ENCODE results near the gene EMSY.
"Not testable (repeated sequence)": the region's sequence is repeated elsewhere in the genome, so short reads cannot be mapped to it uniquely, and the experiment has no call there.

The EMSY gene

DNA sequence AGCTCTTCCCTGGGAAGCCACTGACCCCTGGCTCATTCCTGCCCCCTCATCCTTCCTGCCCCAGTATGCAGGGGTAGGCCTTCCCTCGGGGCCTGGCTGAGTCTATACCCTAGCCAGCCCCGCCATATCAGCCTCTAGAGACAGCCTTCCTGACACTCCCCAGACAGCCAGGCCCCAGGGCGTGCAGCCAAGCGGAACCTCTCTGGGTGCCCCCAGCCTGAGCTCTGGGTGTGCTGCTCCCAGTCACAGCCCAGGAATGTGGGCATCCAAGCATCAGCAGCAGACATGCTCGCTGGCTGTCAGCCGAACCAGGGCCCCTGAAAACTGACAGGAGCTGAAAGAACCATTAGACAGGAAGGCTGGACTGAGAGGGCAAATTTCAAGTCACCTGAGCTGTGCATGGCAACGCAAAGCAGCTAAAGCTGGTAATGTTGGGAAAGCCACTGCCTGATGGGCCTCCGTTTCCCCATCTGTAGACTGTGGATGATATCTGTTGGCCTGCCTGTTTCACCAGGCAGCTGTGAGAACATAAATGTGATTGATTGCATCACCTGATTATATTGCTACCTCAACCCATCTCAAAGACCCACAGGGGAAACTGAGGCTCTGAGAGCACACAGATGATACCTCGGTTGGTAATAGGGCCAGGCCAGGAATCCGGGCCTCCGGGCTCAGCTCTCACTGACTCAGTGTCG, 132.6 kb downstream of the EMSY start:
- peak; percentile 97 for DNase-seq

DNA sequence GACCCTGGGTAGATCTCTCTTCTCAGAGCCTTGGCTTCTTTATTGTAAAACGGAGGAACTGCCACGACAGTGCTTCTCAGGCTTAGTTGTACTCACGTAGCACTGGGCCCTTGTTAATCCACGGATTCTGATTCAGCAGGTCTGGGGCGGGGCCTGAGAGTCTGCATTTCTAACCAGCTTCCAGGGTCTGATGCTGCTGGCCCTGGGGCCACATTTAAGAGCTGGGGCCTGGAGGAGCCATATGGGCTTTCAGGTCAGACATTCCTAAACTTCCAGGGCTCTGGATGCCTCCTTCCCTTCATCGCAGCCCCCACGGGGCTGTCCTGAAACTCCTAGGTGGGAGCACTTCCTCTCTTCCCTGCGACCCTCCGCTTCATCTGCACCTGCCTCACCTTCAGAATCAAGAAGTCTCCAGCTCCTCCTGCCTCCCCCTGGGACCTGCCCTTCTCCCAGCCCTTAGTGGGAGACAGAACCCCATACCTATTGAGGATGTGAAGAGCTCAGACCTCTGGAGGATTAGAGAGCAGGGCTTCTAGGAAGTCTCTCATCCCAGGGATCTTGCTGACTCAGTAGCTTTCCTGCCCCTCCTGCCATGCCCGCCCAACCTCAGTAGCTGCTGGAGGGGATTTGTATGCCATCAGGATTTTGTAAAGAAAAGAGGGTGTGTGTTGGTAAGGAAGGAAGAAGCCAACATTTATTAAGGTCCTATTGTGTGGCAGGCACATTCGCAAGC, 133.3 kb downstream of the EMSY start:
- no peak for DNase-seq

DNA sequence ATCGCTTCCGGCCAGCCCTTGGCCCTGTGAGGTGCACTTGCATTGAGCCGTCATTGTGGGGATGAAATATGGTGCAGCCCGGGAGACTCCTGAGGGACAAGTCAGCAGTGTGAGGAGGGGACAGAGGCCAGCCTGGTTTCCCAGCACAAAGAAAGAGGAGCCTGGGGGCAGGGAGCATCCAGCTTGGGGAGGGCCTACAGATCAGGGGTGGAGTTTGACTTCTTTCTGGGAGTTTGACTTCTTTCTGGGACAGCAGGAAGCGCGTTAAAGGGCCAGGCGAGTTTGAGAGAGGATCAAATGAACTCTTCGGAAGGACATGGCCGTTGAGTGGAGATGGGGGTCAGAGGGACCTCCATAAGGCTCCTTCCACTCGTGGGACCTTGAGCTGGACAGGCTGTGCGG, 133.8 kb downstream of the EMSY start:
- peak; percentile 17 for DNase-seq

DNA sequence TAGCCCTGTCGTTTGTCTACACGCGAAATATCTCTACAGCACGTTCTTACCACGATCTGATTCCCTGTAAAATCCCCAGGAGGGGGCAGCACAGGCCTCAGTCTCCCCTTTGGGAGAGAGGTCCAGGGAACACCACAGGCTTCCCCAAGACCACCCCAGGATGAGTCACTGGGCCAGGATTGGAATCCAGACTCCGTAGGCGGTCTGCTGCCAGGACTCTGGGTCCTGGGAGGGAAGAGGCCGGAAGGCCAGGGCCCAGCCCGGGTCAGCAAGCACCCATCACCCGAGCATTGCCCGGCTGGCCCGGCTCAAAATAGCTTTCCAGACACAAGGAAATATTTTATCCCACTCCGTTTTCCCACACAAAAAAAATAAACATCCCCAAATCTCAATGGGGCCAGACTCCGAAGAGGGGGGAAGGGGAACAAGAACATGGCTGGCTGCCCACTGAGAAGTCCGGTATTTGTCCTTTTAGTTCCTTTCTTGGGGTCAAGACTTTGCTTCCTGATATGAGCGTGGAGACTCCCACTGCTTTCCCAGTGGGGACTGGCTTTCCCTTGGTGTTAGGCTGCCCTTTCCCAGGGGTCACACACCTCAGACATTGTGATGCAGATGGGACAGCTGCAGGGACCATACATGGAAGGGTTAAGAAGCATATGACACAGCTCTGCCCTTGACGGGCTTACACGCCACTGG, 134.4 kb downstream of the EMSY start:
- peak; percentile 18 for DNase-seq

DNA sequence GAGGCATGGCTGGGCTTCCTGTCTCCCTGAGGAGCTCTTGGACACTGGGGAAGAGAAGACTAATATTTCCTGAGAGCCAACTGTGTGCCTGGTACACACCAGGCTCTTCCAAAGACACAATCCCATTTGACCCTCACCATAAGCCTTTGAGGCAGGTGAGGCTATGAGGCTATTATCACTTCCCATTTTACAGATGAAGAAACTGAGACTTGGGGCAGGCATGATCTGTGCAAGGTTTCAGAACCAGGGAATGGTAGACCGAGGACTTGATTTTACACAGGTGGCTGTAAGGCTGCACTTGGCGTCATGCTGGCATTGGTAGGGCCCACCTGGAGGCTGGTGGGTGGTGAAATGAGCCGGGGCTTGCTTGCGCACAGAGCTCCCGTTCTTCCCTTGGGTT, 134.9 kb downstream of the EMSY start:
- no peak for DNase-seq

DNA sequence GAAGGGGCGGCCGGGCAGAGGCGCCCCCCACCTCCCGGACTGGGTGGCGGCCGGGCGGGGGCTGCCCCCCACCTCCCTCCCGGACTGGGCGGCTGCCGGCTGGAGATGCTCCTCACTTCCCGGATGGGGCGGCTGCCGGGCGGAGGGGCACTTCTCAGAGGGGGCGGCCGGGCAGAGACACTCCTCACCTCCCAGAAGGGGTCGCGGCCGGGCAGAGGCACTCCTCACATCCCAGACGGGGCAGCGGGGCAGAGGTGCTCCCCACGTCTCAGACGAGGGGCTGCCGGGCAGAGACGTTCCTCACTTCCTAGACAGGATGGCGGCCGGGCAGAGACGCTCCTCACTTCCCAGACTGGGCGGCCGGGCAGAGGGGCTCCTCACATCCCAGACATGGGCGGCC, 137.7 kb downstream of the EMSY start:
- not testable (repeated sequence) for DNase-seq

DNA sequence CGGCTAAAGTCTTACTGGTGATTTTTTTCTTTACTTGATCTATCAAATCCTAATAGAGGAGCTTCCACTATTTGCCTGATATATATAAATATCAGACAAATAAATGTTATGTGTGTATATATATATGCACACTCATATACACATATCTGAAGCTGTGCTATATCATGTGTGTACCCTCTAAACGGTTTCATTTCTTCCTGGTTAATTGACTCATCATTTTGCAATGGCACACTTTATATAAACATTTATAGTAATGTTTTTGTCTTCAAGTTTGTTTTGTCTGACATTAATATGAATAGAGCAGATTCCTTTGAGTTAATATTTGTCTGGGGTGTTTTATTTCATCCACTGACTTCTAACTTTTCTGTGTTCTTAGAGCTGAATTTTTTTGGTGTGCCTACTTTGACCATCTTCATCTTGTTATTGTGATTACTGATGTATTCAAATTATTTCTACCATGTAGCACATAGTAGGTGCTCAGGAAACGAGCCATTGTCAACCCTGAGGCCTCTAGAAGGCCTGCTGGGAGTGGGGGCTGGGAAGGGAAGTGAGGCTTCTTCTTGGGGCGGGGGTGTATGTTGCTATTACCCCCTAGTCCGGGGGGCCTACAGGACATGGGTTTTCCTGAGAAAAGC, 143.1 kb downstream of the EMSY start:
- DNase-seq = no peak

DNA sequence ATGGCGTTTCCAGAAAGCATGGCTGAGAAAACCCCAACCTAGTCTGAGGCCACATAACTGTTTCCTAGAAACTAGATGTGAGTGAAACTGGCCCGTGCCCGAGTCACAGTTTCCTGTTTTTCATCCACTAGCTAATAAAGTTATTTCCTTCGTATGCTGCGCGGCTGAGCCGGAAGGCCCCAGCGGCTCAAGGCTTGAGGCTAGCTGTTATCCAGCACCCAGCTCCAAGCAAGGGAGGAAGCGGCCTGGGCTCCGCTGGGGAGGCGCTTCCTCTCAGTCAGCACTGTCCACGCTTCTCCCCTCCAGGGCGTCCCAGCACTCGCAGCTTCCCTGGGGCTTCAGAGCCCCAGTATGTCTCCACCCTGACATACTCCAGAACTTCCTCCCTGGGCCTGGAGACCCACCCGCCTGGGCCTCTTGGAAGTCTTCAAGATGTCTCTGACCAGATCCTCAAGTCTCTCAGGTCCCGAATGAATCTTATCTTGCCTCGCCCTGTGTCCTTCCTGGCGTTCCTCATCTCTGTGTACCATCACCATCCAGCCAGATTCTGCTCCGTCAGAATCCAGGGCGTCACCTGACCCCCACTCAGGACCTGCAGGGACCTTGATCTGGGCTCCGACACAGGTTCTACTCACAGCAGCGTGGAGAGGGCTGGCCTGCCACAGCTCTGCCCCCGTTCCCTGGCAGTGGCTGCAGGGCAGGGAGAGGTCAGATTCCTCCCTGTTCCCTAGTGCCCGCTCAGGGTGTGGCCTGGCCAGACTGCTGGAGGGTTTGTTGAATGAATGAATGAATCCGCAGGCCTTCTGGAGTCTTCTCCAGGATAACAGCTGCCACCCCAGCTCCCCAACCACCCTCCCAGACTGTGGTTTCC, 143.9 kb downstream of the EMSY start:
- no peak for DNase-seq

DNA sequence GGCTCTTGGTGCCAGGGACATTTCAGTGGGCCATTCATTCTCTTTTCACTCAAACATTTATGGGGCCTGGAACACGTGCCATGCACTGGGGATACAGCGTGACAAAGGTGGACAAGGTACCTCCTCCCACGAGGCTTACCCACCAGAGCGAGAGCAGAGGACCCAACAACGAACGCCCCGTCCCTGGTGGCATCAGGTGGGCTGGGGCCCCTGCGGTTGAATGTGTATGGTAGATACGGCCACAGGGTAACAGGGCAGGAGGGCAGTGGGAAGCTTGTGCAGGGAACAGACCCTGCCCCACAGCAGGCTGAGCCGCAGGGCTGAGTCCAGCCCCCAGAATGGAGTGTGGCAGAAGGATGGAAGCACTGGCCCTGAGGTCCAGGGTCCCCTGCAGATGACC, 144.7 kb downstream of the EMSY start:
- DNase-seq = no peak

DNA sequence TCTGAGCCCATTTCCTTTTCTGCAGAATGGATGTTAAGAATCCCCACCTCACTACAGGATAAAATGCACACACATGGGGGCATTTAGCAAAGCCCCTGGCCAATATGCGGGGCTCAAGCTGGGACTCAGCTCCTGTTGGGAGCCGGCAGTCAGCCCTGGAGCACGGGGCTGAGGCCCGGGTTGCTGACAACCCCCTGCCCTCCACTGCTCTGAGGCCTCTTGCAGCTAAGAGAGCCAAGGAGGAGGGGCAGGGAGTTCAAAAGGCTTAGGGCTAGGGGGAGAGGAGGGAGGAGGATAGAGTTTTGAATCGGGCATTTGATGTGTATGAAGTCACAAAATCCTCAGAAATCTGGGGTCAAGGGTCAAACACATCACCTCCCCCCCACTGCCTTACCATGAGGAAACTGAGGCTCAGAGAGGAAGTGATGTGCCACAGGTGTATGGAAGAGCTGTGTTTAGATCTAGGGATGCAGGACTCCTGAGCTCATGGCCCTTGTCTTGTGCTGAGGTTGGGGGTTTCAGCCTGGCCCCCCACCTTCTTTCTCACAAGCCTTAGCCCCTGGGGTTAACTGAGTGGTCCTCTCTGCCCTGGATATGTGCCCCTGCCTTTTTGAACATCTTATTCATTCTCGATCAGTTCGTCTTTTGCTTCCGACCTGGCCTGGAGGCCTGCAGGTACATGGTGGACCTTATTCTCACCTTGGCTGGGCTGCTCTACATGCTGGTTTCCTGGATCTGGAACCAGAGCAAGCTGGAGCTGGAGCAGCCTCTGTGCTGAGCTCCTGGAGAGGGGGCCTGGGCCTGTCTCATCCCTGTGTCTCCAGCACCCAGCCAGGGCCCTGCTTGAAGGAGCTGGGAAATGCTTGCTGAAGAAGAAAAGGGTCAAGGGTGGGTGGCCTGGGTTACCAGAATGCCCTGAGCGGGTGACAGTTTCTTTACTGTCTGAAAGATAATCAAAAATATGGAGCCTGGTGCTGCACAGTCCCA, 145.4 kb downstream of the EMSY start:
- no peak for DNase-seq

DNA sequence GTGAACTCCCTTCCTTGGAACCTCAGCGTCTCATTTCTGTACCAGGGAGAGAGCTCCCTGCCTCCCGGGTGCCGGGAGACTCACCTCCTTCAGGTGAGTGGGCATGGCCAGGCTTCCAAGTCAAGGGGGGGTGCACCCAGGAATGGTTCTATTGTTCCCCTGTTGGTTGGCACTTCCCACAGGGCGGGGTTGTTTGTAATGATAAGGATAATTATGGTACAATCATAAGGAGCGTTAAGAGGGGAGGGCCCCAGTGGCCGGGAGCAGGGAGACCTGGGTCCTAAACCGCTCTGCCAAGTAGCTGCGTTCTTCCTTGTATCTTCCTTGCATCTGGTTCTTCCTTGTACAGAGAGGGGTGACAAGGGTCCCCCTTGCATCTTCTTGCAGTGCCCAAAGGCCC, 146.6 kb downstream of the EMSY start:
- no peak for DNase-seq

DNA sequence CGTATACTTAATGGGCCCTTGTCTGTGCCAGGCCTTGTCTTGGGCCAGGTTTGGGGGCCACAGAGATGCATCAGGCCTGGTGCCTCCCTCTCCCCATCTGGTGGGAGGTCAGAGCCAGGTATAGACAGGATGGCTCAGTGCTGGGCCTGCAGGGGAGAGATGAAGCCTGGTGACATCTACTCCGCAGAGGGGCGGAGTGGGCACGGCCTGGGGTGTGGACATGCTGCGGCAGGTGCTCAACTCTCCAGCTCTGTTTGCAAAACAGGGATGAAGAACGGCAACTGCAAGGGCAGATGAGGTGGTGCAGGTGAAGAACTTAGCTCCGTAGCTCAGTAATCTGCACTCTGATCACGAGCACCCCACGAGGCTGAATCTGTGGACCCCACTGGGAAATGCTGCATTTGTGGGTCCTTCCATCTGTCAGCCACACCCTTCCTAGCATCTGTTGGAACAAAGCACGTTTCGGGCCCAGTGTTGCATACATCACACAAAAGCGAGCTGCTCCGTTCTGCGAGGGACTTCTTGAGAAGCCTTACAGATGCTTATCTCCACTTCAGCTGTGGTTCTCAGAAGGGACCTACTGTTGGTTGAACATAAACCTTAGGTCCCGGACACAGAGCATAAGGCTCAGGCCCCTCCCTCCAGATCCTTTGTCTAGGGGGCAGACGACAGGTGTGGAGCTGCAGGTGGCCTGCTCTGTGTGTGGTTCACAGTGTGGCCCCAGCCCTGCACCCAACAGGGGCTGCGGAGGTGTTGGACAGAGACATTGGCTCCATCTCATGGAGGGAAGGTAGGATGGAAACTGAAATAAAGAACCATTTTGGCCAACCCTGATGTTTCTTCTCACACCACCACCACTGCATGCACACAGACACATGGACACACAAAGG, 147.5 kb downstream of the EMSY start:
- DNase-seq = no peak

DNA sequence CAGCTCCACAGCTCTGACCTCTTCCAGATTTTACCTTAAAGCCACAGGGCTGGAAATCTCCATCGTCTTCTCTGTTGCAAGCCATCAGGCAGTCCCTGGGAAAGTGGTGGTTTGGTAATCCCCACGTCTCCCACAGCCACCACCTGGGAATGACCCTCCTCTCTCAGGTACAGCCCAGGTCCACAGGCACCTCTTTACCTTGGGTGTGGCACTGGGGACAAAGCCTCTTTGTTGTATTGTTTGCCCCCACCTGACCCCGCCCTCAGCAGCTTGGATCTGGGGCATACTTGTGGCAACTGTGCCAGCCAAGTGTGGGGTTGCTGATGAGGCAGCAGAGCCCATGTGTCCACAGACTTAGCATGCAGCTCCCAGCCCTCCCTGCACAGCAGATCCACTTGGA, 148.1 kb downstream of the EMSY start:
- DNase-seq = no peak

DNA sequence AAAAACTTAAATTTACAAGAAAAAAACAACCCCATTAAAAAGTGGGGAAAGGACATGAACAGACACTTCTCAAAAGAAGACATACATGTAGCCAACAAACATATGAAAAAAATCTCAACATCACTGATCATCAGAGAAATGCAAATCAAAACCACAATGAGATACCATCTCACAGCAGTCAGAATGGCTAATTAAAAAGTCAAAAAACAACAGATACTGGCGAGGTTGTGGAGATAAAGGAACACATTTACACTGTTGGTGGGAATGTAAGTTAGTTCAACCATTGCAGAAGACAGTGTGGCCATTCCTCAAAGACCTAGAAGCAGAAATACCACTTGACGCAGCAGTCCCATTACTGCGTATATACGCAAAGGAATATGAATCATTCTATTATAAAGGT, 150.3 kb downstream of the EMSY start:
- not testable (repeated sequence) for DNase-seq

DNA sequence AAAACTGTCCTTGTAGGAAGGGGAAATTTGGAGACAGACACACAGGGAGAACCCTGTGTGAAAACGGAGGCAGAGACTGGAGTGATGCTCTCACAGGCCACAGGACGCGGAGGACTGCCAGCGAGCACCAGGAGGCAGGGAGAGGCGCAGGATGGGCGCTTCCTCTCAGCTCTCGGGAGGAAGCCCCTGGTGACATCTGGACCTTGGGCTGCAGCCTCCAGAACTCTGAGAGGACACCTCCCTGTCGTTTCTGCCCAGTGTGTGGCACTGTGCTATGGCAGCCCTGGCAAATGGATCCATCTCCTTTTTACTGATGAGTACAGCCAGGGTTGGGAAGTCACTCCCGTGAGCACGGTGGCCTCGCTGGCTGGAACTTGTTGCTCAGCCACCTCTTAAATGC, 151.8 kb downstream of the EMSY start:
- no peak for DNase-seq

DNA sequence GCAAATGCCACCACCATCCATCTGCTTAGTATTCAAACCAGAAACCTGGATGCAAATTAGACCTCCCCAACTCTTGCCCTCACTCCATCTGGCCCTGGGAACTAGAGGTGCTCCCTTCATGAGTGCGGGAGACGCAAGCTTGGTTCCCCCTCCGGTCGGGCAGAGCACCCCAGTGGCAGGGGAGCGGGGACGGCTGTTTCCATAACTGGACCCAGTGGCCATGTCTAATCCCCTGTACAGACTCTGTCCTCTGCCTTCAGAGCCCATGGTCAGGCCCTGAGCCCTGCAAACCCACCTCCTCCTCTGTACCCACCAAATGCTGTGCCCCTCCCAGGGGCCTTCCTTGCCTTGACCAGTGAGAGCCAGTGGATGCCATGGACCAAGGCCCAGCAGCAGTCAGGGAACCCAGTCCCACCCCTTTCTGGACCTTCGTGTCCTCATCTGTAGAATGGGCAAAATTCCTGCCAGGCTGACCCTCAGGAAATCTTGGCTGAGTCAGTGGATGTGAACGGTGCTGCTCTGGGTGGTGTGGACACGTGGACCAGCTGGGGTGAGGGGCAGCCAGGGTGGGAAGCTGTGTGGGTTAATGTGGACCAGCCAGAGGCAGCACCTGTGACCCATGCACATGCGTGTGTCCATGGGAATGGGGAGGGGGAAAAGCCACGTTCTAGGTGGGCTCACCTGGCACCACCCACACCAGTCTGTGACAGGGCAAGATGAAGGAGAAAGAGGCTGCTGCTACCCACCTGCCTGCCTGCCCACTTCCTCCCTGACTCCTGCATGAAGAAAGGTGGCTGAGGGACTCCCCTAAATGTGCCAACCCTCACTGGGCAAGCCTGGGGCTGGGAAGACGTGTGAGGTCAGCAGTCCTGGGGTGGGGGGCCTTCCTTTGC, 153.0 kb downstream of the EMSY start:
- DNase-seq = no peak

DNA sequence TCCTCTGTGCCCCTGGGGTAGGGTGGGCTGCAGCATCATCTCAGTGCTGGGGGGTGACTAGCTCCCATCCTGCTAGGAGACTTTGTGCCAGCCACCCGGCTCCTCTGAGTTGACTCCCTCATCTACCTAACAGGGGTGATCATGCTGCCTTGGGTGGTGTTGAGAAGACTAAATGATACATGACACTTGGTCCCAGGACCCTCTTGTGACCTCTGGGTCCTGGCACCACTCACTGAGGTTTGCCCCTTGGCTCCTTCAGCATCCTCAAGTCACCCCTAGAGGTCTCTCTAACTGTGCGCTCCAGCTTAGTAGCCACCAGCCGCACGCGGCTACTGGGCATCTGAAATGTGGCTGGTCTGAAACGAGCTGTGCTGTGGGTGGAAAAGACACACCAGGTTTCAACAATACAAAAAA, 153.6 kb downstream of the EMSY start:
- DNase-seq = peak; percentile 41

DNA sequence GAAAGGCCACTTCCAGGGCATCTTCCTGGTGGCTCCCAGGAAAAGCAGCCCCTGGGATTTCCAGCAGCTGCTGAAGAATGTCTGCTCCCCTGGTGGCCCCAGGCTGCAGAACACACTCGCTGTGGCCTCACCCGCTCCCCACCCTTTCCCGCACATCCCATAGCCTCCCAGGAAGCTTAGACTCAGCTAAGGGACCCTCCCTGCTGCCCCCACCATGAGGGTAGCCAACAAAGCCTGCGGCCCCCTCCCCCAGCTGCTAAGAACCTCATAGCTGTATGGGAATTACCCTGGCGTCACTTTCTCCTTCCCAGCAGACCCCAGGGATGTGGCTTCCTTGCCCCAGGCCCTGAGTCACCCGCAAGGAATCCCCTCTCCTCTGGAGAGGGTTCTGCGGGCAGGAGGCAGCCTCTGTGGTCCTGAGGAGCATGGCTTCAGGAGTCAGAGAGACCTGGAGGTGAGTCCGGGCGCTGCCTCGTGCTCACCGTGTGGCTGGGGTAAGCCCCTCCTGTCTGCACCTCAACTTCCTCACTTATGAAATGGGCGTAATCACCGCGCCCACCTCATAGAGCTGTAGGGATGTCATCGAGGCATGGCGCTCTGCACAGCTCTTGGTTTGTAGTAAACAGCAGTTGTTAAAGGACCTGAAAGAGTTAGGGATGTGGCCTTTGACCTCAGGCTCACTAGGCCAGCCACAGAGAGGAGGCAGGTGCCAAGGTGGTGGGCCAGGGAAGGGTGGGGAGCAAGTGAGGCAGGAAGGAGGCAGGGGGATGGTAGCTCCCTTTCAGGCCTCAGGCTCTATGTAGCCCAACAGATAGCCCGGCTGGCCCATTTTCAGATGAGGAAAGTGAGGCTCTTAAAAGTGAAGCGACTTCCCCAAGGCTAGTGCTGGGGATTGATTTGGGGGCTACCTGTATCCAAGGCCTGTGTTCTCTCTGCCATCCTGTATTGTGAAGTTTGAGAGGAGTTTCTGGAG, 154.5 kb downstream of the EMSY start:
- peak; percentile 78 for DNase-seq

Measured in EL (cell line).